Measurements from ENCODE around the gene RNU6-8. TPM values are rescaled to one million over a fixed set of nuclear protein-coding genes. Genes with fewer than 3 reads are reported as not detected.

Gene RNU6-8
- polyA plus RNA-seq, 1 of the 3 experiments (the other 2 are of a cell fraction) = not detected

DNA sequence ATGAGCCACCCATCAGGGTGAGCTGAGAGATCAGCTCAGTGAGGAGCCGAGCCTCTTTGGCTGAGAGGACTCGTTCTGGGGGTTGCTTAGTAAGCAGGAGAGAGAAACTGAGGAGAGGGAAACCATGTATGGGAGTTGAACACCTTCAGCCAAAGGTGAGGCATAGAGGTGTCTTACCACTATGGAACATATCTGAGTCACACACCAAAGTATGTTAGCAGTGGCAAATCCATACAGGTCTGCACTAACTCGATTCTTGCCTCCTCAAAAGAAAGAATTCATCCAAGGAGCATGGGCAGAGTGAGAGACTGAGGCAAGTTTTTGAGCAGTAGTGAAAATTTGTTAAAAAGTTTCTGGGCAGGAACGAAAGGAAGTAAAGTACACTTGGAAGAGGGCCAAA is 46.7 kb upstream of the RNU6-8 start (continued):
- TF ChIP-seq, protein P1, sequence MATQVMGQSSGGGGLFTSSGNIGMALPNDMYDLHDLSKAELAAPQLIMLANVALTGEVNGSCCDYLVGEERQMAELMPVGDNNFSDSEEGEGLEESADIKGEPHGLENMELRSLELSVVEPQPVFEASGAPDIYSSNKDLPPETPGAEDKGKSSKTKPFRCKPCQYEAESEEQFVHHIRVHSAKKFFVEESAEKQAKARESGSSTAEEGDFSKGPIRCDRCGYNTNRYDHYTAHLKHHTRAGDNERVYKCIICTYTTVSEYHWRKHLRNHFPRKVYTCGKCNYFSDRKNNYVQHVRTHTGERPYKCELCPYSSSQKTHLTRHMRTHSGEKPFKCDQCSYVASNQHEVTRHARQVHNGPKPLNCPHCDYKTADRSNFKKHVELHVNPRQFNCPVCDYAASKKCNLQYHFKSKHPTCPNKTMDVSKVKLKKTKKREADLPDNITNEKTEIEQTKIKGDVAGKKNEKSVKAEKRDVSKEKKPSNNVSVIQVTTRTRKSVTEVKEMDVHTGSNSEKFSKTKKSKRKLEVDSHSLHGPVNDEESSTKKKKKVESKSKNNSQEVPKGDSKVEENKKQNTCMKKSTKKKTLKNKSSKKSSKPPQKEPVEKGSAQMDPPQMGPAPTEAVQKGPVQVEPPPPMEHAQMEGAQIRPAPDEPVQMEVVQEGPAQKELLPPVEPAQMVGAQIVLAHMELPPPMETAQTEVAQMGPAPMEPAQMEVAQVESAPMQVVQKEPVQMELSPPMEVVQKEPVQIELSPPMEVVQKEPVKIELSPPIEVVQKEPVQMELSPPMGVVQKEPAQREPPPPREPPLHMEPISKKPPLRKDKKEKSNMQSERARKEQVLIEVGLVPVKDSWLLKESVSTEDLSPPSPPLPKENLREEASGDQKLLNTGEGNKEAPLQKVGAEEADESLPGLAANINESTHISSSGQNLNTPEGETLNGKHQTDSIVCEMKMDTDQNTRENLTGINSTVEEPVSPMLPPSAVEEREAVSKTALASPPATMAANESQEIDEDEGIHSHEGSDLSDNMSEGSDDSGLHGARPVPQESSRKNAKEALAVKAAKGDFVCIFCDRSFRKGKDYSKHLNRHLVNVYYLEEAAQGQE (IDR thresholded peaks at IDR 0.05; ENCODE audit: low read depth, low read length) = no peak

GRCh38 chr14:32249371-32249770 is 46.3 kb upstream of the RNU6-8 start:
- no peak overlapping the region for H3K4me2 ChIP-seq
- 80% methylated on average over 5 of the region's 5 CpGs for WGBS (ENCODE audit: low lambda C conversion rate)
- peaks cover 0 to 4% of the 10 kb centered on the region in 2 experiments; a peak in 2 of 4 replicates for H3K4me1 ChIP-seq (ENCODE audit: control insufficient read depth in 1 of 2, insufficient read depth in 2 of 2, low read depth in 1 of 2, low read length in 1 of 2)
- H3K27me3 ChIP-seq (ENCODE audit: insufficient read depth) = no peaks in the 10 kb centered on the region
- DNase-seq = no peak
- no peaks in the 10 kb centered on the region for H3K79me2 ChIP-seq (ENCODE audit: insufficient read depth)
- no peak overlapping the region for H3K9ac ChIP-seq
- H3K9me3 ChIP-seq = no peaks in the 10 kb centered on the region
- no peak overlapping the region for H3K27ac ChIP-seq (ENCODE audit: low read depth in 2 of 2, low read length in 1 of 2)
- no peak overlapping the region for H2AFZ ChIP-seq (ENCODE audit: low read depth)
- H3K36me3 ChIP-seq (replicated peaks in 1 of 2; ENCODE audit: control insufficient read depth in 1 of 2, insufficient read depth in 2 of 2, low read length in 1 of 2) = no peaks in the 10 kb centered on the region
- POLR2A ChIA-PET = no interaction called here
- H3F3A ChIP-seq (replicated peaks; ENCODE audit: insufficient read depth) = no peaks in the 10 kb centered on the region
- no peak for TF ChIP-seq ELF1 (IDR thresholded peaks at IDR 0.05)
- TF ChIP-seq, protein P2, sequence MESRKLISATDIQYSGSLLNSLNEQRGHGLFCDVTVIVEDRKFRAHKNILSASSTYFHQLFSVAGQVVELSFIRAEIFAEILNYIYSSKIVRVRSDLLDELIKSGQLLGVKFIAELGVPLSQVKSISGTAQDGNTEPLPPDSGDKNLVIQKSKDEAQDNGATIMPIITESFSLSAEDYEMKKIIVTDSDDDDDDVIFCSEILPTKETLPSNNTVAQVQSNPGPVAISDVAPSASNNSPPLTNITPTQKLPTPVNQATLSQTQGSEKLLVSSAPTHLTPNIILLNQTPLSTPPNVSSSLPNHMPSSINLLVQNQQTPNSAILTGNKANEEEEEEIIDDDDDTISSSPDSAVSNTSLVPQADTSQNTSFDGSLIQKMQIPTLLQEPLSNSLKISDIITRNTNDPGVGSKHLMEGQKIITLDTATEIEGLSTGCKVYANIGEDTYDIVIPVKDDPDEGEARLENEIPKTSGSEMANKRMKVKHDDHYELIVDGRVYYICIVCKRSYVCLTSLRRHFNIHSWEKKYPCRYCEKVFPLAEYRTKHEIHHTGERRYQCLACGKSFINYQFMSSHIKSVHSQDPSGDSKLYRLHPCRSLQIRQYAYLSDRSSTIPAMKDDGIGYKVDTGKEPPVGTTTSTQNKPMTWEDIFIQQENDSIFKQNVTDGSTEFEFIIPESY (IDR thresholded peaks at IDR 0.05; ENCODE audit: borderline replicate concordance, low read depth) = no peak
- H3K4me3 ChIP-seq (ENCODE audit: low read depth in 2 of 2, low read length in 1 of 2) = no peak overlapping the region
- H3K9me2 ChIP-seq = no peaks in the 10 kb centered on the region
- no peaks in the 10 kb centered on the region for H4K20me1 ChIP-seq (ENCODE audit: insufficient read depth)
- CTCF ChIA-PET = interaction anchor here (1.1 to 6.2 kb wide), 2 partner anchors 221 to 739 kb away, joined by 3 to 44 read pairs; no protein-coding TSS in a partner anchor

DNA sequence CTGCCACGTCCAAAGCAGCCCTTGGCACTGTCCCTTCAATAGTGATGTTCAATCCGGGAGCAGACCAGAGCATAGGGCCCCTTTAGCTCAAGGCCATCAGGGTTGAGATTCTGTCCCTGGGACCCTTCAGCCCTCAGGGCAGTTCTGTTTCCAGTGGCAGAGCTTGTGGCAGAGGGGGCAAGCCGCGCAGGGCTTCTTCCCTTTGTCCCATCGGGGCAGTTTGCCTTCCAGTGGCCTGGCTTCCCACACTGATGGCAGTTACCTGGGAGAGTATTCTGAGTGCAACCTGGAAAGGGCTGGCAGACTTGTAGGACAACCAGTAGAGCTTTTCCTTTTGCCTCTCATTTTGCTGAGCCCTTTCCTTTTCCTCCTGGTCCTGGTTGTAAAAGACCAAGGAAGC is 43.7 kb upstream of the RNU6-8 start:
- no peaks in the 10 kb centered on the region for H3K9me3 ChIP-seq
- no peak overlapping the region for H3K27ac ChIP-seq (ENCODE audit: low read depth in 2 of 2, low read length in 1 of 2)
- H3K4me1 ChIP-seq (ENCODE audit: control insufficient read depth in 1 of 2, insufficient read depth in 2 of 2, low read depth in 1 of 2, low read length in 1 of 2) = peaks cover 0 to 4% of the 10 kb centered on the region in 2 experiments; a peak in 2 of 4 replicates
- no peaks in the 10 kb centered on the region for H3K36me3 ChIP-seq (replicated peaks in 1 of 2; ENCODE audit: control insufficient read depth in 1 of 2, insufficient read depth in 2 of 2, low read length in 1 of 2)
- H3K27me3 ChIP-seq (ENCODE audit: insufficient read depth) = no peaks in the 10 kb centered on the region
- no peaks in the 10 kb centered on the region for H3K9me2 ChIP-seq
- DNase-seq = no peak
- H4K20me1 ChIP-seq (ENCODE audit: insufficient read depth) = no peaks in the 10 kb centered on the region
- H3F3A ChIP-seq (replicated peaks; ENCODE audit: insufficient read depth) = no peaks in the 10 kb centered on the region
- H3K9ac ChIP-seq = no peak overlapping the region
- H2AFZ ChIP-seq (ENCODE audit: low read depth) = no peak overlapping the region
- POLR2A ChIA-PET = no interaction called here
- H3K4me2 ChIP-seq = no peak overlapping the region
- 82% methylated on average over 2 of the region's 5 CpGs for WGBS (ENCODE audit: low lambda C conversion rate)
- H3K4me3 ChIP-seq (ENCODE audit: low read depth in 2 of 2, low read length in 1 of 2) = no peak overlapping the region
- CTCF ChIA-PET = interaction anchor here (0.6 to 3.9 kb wide), 4 partner anchors 12 to 256 kb away, joined by 3 to 16 read pairs (median 4); no protein-coding TSS in a partner anchor
- no peaks in the 10 kb centered on the region for H3K79me2 ChIP-seq (ENCODE audit: insufficient read depth)
- TF ChIP-seq CTCF (IDR thresholded peaks at IDR 0.05) = no peak
- TF ChIP-seq, protein P3, sequence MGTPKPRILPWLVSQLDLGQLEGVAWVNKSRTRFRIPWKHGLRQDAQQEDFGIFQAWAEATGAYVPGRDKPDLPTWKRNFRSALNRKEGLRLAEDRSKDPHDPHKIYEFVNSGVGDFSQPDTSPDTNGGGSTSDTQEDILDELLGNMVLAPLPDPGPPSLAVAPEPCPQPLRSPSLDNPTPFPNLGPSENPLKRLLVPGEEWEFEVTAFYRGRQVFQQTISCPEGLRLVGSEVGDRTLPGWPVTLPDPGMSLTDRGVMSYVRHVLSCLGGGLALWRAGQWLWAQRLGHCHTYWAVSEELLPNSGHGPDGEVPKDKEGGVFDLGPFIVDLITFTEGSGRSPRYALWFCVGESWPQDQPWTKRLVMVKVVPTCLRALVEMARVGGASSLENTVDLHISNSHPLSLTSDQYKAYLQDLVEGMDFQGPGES (IDR thresholded peaks at IDR 0.05; ENCODE audit: low read depth, low read length) = no peak
- TF ChIP-seq, protein P4, sequence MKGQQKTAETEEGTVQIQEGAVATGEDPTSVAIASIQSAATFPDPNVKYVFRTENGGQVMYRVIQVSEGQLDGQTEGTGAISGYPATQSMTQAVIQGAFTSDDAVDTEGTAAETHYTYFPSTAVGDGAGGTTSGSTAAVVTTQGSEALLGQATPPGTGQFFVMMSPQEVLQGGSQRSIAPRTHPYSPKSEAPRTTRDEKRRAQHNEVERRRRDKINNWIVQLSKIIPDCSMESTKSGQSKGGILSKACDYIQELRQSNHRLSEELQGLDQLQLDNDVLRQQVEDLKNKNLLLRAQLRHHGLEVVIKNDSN (IDR thresholded peaks at IDR 0.05; ENCODE audit: borderline replicate concordance, low read depth) = no peak
- no peak for TF ChIP-seq GATA2 (CRISPR knock-in tag; IDR thresholded peaks at IDR 0.05)
- TF ChIP-seq FOXM1 (IDR thresholded peaks at IDR 0.05; ENCODE audit: low read depth) = no peak
- TF ChIP-seq TCF12 (IDR thresholded peaks at IDR 0.05) = no peak
- TF ChIP-seq, protein P1 (IDR thresholded peaks at IDR 0.05; ENCODE audit: low read depth, low read length) = no peak
- TF ChIP-seq NFIC (IDR thresholded peaks at IDR 0.05; ENCODE audit: borderline replicate concordance) = no peak
- no peak for TF ChIP-seq FOSL2 (IDR thresholded peaks at IDR 0.05; ENCODE audit: borderline replicate concordance, low read depth)
